CD4-positive, alpha-beta T cell (primary cell): ENCODE results near the gene ZNF804B. TPM values are rescaled to one million over a fixed set of nuclear protein-coding genes. Genes with fewer than 3 reads are reported as not detected.

Source experiments
- ATAC-seq: fragments of 200-7000 bp; cut with Tn5 transposase; one replicate; pipeline ENCODE4 v1.10.0; 2022; ENCODE audit warnings: mild to moderate bottlenecking; ENCODE audit not compliant: poor library complexity
- CTCF ChIA-PET: fragments of 350-600 bp; sonication (Branson Sonifier 250); formaldehyde crosslinking; loops from one replicate; lab custom pipeline; 2021; ENCODE audit warnings: antibody characterized with exemption, inconsistent platforms; lab: Charles Lee
- POLR2A ChIA-PET: fragments of 350-600 bp; sonication (Branson Sonifier 250); formaldehyde crosslinking; loops from one replicate; lab custom pipeline; 2021; ENCODE audit warnings: antibody characterized with exemption, inconsistent platforms; lab: Charles Lee
- DNase-seq, 14 experiments: peaks; one replicate each; pipeline ENCODE4 v3.0.0-alpha.2; 2013 to 2020; ENCODE audit warnings: mixed read lengths in 2 of 14
- H3K27ac ChIP-seq, 2 donors: one replicate each; pipeline versions ENCODE4 v1.5.1 to v1.7.0; 2013; ENCODE audit warnings: low read length in 2 of 2, low read depth in 1 of 2, mild to moderate bottlenecking in 1 of 2
- H3K27me3 ChIP-seq, 2 experiments: 1 replicate in 1 of 2; 2 replicates in 1 of 2; pipeline versions ENCODE4 v1.6.1 to v1.7.0; 2013; ENCODE audit warnings: low read length in 2 of 2, control low read depth in 1 of 2, mild to moderate bottlenecking in 1 of 2, moderate library complexity in 1 of 2; ENCODE audit not compliant: insufficient read depth in 2 of 2, control insufficient read depth in 1 of 2
- H3K36me3 ChIP-seq: one replicate; pipeline ENCODE4 v1.6.1; 2013; ENCODE audit warnings: low read length, control low read depth; ENCODE audit not compliant: insufficient read depth
- H3K4me1 ChIP-seq: one replicate; pipeline ENCODE4 v1.6.1; 2013; ENCODE audit warnings: low read length, control low read depth; ENCODE audit not compliant: insufficient read depth
- H3K4me3 ChIP-seq: one replicate; pipeline ENCODE4 v1.5.1; 2013; ENCODE audit warnings: mild to moderate bottlenecking, low read length, moderate library complexity
- H3K9me3 ChIP-seq, 2 experiments: 1 replicate in 1 of 2; 2 replicates in 1 of 2; pipeline versions ENCODE4 v1.6.1 to v1.7.0; 2013; ENCODE audit warnings: low read length in 2 of 2, mild to moderate bottlenecking in 2 of 2, control low read depth in 1 of 2, moderate library complexity in 1 of 2; ENCODE audit not compliant: control insufficient read depth in 1 of 2, insufficient read depth in 1 of 2
- H3K27ac Mint-ChIP-seq: one replicate; pipeline ENCODE4 v1.8.0; 2020; ENCODE audit warnings: mixed read lengths
- H3K27me3 Mint-ChIP-seq: one replicate; pipeline ENCODE4 v1.8.0; 2021; ENCODE audit warnings: mixed read lengths
- H3K36me3 Mint-ChIP-seq: one replicate; pipeline ENCODE4 v1.8.0; 2021; ENCODE audit warnings: low read depth, mixed read lengths
- H3K4me1 Mint-ChIP-seq: one replicate; pipeline ENCODE4 v1.8.0; 2021; ENCODE audit warnings: low read depth, mixed read lengths
- H3K4me3 Mint-ChIP-seq: one replicate; pipeline ENCODE4 v1.8.0; 2020; ENCODE audit warnings: mild to moderate bottlenecking, mixed read lengths
- H3K9me3 Mint-ChIP-seq: one replicate; pipeline ENCODE4 v1.8.0; 2020; ENCODE audit warnings: mixed read lengths
- CTCF ChIP-seq: fragments of 200-600 bp; IDR thresholded peaks from one replicate; pipeline ENCODE4 v1.8.0; 2022; ENCODE audit warnings: antibody characterized with exemption, mild to moderate bottlenecking
- intact Hi-C, 2 experiments: fragments of 100-400 bp; cut with DNase I in 1 of 2; cut with micrococcal nuclease in 1 of 2; formaldehyde crosslinking; loops; one replicate each; pipeline versions ENCODE4 v1.15.1 to v1.9.0; 2023 to 2025; cut with DNase I, micrococcal nuclease
- total RNA-seq, 174 experiments: library from RNA in 2 of 174; stranded (reverse) in 2 of 174; gene quantifications; one replicate each; pipeline ENCODE4 v1.2.3 and lab custom pipeline; 2021 to 2026

ZNF804B gene
- total RNA-seq, 2 experiments from 2014 or later, result not detected

GRCh38 chr7:88787777-88788176 lies 28.3 kb downstream of the ZNF804B start:
- intact Hi-C loops, result loop anchor here in 1 of 2 experiments (2.0 kb wide), 1 partner anchor 1639 kb away; no protein-coding TSS in a partner anchor
- no peak overlapping the region for H3K27ac ChIP-seq
- H3K4me1 ChIP-seq, result no peaks in the 10 kb centered on the region
- TF ChIP-seq CTCF, result no peak
- H3K27me3 ChIP-seq, result no peaks in the 10 kb centered on the region
- ATAC-seq (no peak), DNase-seq (no peak)
- no peak overlapping the region for H3K4me3 Mint-ChIP-seq
- ChIA-PET CTCF (no interaction called here), POLR2A (no interaction called here)
- H3K27ac Mint-ChIP-seq, result no peak overlapping the region
- no peaks in the 10 kb centered on the region for H3K4me1 Mint-ChIP-seq
- H3K9me3 ChIP-seq, result no peaks in the 10 kb centered on the region
- H3K27me3 Mint-ChIP-seq, result no peaks in the 10 kb centered on the region
- H3K9me3 Mint-ChIP-seq, result no peaks in the 10 kb centered on the region
- H3K36me3 Mint-ChIP-seq, result no peaks in the 10 kb centered on the region
- no peak overlapping the region for H3K4me3 ChIP-seq
- H3K36me3 ChIP-seq, result no peaks in the 10 kb centered on the region

GRCh38 chr7:88789480-88790064 lies 30.1 kb downstream of the ZNF804B start:
- peak in 3 of 14 experiments; percentile 18 to 30 (median 27) for DNase-seq
- H3K27ac ChIP-seq, result no peak overlapping the region

GRCh38 chr7:88791891-88792290 lies 32.4 kb downstream of the ZNF804B start:
- POLR2A ChIA-PET, result interaction anchor here (1.3 kb wide), 1 partner anchor 14 kb away, joined by 4 read pairs; no protein-coding TSS in a partner anchor
- no peak overlapping the region for H3K4me3 Mint-ChIP-seq
- intact Hi-C loops, result loop anchor here in 1 of 2 experiments (2.0 to 5.0 kb wide), 2 partner anchors 830 to 1635 kb away; no protein-coding TSS in a partner anchor
- no peak overlapping the region for H3K27ac Mint-ChIP-seq
- H3K9me3 Mint-ChIP-seq, result no peaks in the 10 kb centered on the region
- H3K27me3 Mint-ChIP-seq, result no peaks in the 10 kb centered on the region
- DNase-seq (no peak), ATAC-seq (no peak)
- Histone ChIP-seq H3K27me3 (no peaks in the 10 kb centered on the region), H3K9me3 (no peaks in the 10 kb centered on the region), H3K36me3 (no peaks in the 10 kb centered on the region), H3K4me3 (no peak overlapping the region), H3K4me1 (no peaks in the 10 kb centered on the region), H3K27ac (no peak overlapping the region)
- no peak for TF ChIP-seq CTCF
- H3K36me3 Mint-ChIP-seq, result no peaks in the 10 kb centered on the region
- CTCF ChIA-PET, result interaction anchor here (1.7 kb wide), 1 partner anchor 10 kb away, joined by 4 read pairs; no protein-coding TSS in a partner anchor
- no peaks in the 10 kb centered on the region for H3K4me1 Mint-ChIP-seq

More at GRCh38 chr7:88789480-88790064, 30.1 kb downstream of the ZNF804B start:
- Histone ChIP-seq H3K36me3 (no peaks in the 10 kb centered on the region), H3K27me3 (no peaks in the 10 kb centered on the region), H3K4me3 (no peak overlapping the region), H3K9me3 (no peaks in the 10 kb centered on the region), H3K4me1 (no peaks in the 10 kb centered on the region)
- Mint-ChIP-seq H3K4me3 (no peak overlapping the region), H3K36me3 (no peaks in the 10 kb centered on the region), H3K27ac (no peak overlapping the region), H3K4me1 (no peaks in the 10 kb centered on the region), H3K27me3 (no peaks in the 10 kb centered on the region), H3K9me3 (no peaks in the 10 kb centered on the region)
- CTCF ChIA-PET, result no interaction called here
- ATAC-seq, result no peak
- POLR2A ChIA-PET, result no interaction called here
- intact Hi-C loops, result loop anchor here (1.0 to 5.0 kb wide), 3 partner anchors 833 to 1637 kb away; no protein-coding TSS in a partner anchor
- peak; percentile 57 for TF ChIP-seq CTCF
